CD14-positive monocyte (primary cell): ENCODE measurements around the gene ZNFX1. TPM values are rescaled to one million over a fixed set of nuclear protein-coding genes. Genes with fewer than 3 reads are reported as not detected.

Source experiments
- DNase-seq, 3 donors: peaks; one replicate each; pipeline ENCODE4 v3.0.0-alpha.2; 2011 to 2022
- H2AFZ ChIP-seq: 2 replicates; pipeline ENCODE4 v1.6.0; 2012; ENCODE audit warnings: mild to moderate bottlenecking, low read depth, low read length, inconsistent platforms; ENCODE audit not compliant: insufficient read depth, poor library complexity, severe bottlenecking
- H3K27ac ChIP-seq, 2 donors: 1 replicate in 1 of 2; 2 replicates in 1 of 2; pipeline ENCODE4 v1.5.1; 2012 to 2013; ENCODE audit warnings: low read length in 2 of 2, control low read depth in 1 of 2, inconsistent platforms in 1 of 2, low read depth in 1 of 2, mild to moderate bottlenecking in 1 of 2
- H3K27me3 ChIP-seq, 2 donors: one replicate each; pipeline versions ENCODE4 v1.6.0 to v1.6.1; 2011 to 2013; ENCODE audit warnings: low read length in 2 of 2; ENCODE audit not compliant: control insufficient read depth in 2 of 2, insufficient read depth in 2 of 2
- H3K36me3 ChIP-seq, 2 donors: replicated peaks in 1 of 2; 1 replicate in 1 of 2; 2 replicates in 1 of 2; pipeline versions ENCODE4 v1.5.1 to v1.6.1; 2012 to 2013; ENCODE audit warnings: low read length in 2 of 2, control low read depth in 1 of 2, inconsistent platforms in 1 of 2, mild to moderate bottlenecking in 1 of 2; ENCODE audit not compliant: insufficient read depth in 2 of 2, control insufficient read depth in 1 of 2
- H3K4me1 ChIP-seq, 2 donors: 1 replicate in 1 of 2; 2 replicates in 1 of 2; pipeline versions ENCODE4 v1.5.1 to v1.6.1; 2012 to 2013; ENCODE audit warnings: low read length in 2 of 2, control low read depth in 1 of 2, inconsistent platforms in 1 of 2, mild to moderate bottlenecking in 1 of 2, moderate library complexity in 1 of 2; ENCODE audit not compliant: insufficient read depth in 2 of 2, control insufficient read depth in 1 of 2
- H3K4me2 ChIP-seq: replicated peaks from 2 replicates; pipeline ENCODE3; 2012; ENCODE audit warnings: low read length, moderate library complexity, mild to moderate bottlenecking; ENCODE audit not compliant: poor library complexity, severe bottlenecking; ENCODE audit errors: extremely low read depth
- H3K4me3 ChIP-seq, 3 experiments: fragments of 200-600 bp in 1 of 3; sonication (generic) in 1 of 3; replicated peaks in 1 of 3; 1 replicate in 2 of 3; 2 replicates in 1 of 3; pipeline ENCODE4 v1.5.1; 2011 to 2013; ENCODE audit warnings: low read length in 3 of 3, mild to moderate bottlenecking in 3 of 3, control low read depth in 2 of 3, low read depth in 2 of 3, inconsistent platforms in 1 of 3, moderate library complexity in 1 of 3
- H3K79me2 ChIP-seq: 2 replicates; pipeline ENCODE4 v1.6.0; 2012; ENCODE audit warnings: mild to moderate bottlenecking, control low read depth, inconsistent platforms, low read length, moderate library complexity; ENCODE audit not compliant: insufficient read depth
- H3K9ac ChIP-seq: 2 replicates; pipeline ENCODE4 v1.6.0; 2017; ENCODE audit warnings: low read length, mild to moderate bottlenecking; ENCODE audit not compliant: insufficient read depth, poor library complexity, severe bottlenecking
- H3K9me3 ChIP-seq, 2 donors: replicated peaks in 1 of 2; 1 replicate in 1 of 2; 2 replicates in 1 of 2; pipeline versions ENCODE4 v1.5.1 to v1.6.1; 2012 to 2013; ENCODE audit warnings: low read length in 2 of 2, control low read depth in 1 of 2; ENCODE audit not compliant: control insufficient read depth in 1 of 2, insufficient read depth in 1 of 2
- H4K20me1 ChIP-seq: 2 replicates; pipeline ENCODE4 v1.6.0; 2012; ENCODE audit warnings: mild to moderate bottlenecking, low read length, control low read depth, moderate library complexity; ENCODE audit not compliant: insufficient read depth
- H3K27ac Mint-ChIP-seq, 7 donors: one replicate each; pipeline ENCODE4 v1.8.0; 2020; ENCODE audit warnings: mild to moderate bottlenecking in 7 of 7, mixed read lengths in 7 of 7, moderate library complexity in 6 of 7, inconsistent platforms in 2 of 7
- H3K27me3 Mint-ChIP-seq, 3 donors: one replicate each; pipeline ENCODE4 v1.8.0; 2021 to 2022; ENCODE audit warnings: low read depth in 3 of 3, mild to moderate bottlenecking in 3 of 3, mixed read lengths in 3 of 3, moderate library complexity in 3 of 3, inconsistent platforms in 1 of 3
- H3K36me3 Mint-ChIP-seq, 2 donors: one replicate each; pipeline ENCODE4 v1.8.0; 2020; ENCODE audit warnings: mixed read lengths in 2 of 2, inconsistent platforms in 1 of 2, mild to moderate bottlenecking in 1 of 2
- H3K4me1 Mint-ChIP-seq: one replicate; pipeline ENCODE4 v1.8.0; 2020; ENCODE audit warnings: mild to moderate bottlenecking, mixed read lengths
- H3K4me3 Mint-ChIP-seq, 2 donors: one replicate each; pipeline ENCODE4 v1.8.0; 2020; ENCODE audit warnings: mild to moderate bottlenecking in 2 of 2, mixed read lengths in 2 of 2, moderate library complexity in 1 of 2
- H3K9me3 Mint-ChIP-seq, 7 donors: one replicate each; pipeline ENCODE4 v1.8.0; 2020 to 2022; ENCODE audit warnings: mixed read lengths in 7 of 7, mild to moderate bottlenecking in 6 of 7, moderate library complexity in 6 of 7, inconsistent platforms in 2 of 7
- WGBS: methylation state at CpG from one replicate; pipeline ENCODE4 v1.1.5; 2013; ENCODE audit warnings: missing lambda C conversion rate; ENCODE audit not compliant: insufficient coverage; 5-methylcytosine and 5-hydroxymethylcytosine counted together
- intact Hi-C, 2 donors: fragments of 100-400 bp; cut with micrococcal nuclease; formaldehyde crosslinking; loops; one replicate each; pipeline versions ENCODE4 v1.15.0 to v1.15.1; 2023
- polyA plus RNA-seq, 3 donors: library from polyadenylated mRNA; depleted of rRNA in 1 of 3; unstranded in 2 of 3; stranded (reverse) in 1 of 3; fragments of 300-500 nt in 2 of 3; fragments of >200 nt in 1 of 3; fragmentation: Illumina TruSeq in 2 of 3; gene quantifications; 1 replicate in 2 of 3; 2 replicates in 1 of 3; pipeline ENCODE4 v1.2.3, GENCODE V29; 2012 to 2021
- TF ChIP-seq, protein P1 (sequence below): fragments of 200-600 bp; IDR thresholded peaks from one replicate; pipeline ENCODE4 v1.8.0; 2022; ENCODE audit warnings: antibody characterized with exemption, mild to moderate bottlenecking

Gene ZNFX1
- polyA plus RNA-seq, 3 donors, result 11.4 to 23.2 (median 13.3) TPM

DNA sequence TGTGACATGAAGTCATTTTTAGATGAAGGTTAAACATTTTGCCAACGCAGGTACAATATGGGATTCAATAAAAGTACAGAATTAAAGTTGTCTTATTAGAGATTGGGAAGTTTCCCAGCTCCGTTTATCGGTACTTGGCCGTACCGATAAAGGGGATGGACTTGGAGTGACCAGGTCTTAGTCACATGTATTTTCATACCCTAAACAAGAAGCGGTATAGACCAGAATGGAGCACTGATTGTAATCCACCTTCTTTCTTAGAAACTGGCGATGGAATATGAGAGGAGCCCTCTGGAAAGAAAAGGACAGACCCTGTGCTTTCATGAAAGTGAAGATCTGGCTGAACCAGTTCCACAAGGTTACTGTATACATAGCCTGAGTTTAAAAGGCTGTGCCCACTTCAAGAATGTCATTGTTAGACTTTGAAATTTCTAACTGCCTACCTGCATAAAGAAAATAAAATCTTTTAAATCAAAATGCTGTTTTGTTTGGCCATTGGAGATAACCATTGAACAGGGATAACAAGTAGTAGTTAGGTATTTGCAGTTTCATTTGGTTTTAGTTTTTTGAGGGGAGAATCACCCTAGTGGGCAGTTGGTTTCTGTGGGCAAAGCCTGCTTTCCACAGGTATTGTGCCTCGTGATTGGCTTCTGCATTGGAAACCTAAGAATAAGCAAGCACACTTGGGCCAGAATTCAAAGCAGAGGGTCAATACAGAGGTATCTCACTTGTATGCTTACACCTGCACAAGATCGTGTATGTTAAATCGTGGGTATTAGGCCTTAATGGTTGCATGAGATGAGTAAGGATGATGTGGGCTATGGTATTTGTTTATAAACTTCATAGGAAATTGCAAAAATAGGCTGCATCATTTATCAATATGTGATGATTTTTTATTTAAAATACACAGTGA is 11.2 kb upstream of the ZNFX1 start:
- WGBS, result 90% methylated on average over 2 of the region's 10 CpGs
- Histone ChIP-seq H3K4me2 (no peak overlapping the region), H2AFZ (no peak overlapping the region), H3K79me2 (peaks cover 55% of the 10 kb centered on the region), H3K27me3 (no peaks in the 10 kb centered on the region), H3K9ac (no peak overlapping the region), H3K4me3 (no peak overlapping the region), H4K20me1 (peaks cover 83% of the 10 kb centered on the region), H3K4me1 (no peaks in the 10 kb centered on the region), H3K36me3 (peaks cover 72 to 91% of the 10 kb centered on the region in 2 donors), H3K27ac (no peak overlapping the region), H3K9me3 (peaks cover 25 to 41% of the 10 kb centered on the region in 2 donors)
- Mint-ChIP-seq H3K27me3 (no peaks in the 10 kb centered on the region), H3K4me3 (no peak overlapping the region), H3K9me3 (peaks cover 38 to 47% (median 42%) of the 10 kb centered on the region in 7 donors), H3K27ac (no peak overlapping the region), H3K4me1 (peaks cover 2% of the 10 kb centered on the region), H3K36me3 (peaks cover 69 to 92% of the 10 kb centered on the region in 2 donors)
- DNase-seq, result no peak
- TF ChIP-seq, protein P1, sequence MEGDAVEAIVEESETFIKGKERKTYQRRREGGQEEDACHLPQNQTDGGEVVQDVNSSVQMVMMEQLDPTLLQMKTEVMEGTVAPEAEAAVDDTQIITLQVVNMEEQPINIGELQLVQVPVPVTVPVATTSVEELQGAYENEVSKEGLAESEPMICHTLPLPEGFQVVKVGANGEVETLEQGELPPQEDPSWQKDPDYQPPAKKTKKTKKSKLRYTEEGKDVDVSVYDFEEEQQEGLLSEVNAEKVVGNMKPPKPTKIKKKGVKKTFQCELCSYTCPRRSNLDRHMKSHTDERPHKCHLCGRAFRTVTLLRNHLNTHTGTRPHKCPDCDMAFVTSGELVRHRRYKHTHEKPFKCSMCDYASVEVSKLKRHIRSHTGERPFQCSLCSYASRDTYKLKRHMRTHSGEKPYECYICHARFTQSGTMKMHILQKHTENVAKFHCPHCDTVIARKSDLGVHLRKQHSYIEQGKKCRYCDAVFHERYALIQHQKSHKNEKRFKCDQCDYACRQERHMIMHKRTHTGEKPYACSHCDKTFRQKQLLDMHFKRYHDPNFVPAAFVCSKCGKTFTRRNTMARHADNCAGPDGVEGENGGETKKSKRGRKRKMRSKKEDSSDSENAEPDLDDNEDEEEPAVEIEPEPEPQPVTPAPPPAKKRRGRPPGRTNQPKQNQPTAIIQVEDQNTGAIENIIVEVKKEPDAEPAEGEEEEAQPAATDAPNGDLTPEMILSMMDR, result no peak
- intact Hi-C loops, result no loop called here

DNA sequence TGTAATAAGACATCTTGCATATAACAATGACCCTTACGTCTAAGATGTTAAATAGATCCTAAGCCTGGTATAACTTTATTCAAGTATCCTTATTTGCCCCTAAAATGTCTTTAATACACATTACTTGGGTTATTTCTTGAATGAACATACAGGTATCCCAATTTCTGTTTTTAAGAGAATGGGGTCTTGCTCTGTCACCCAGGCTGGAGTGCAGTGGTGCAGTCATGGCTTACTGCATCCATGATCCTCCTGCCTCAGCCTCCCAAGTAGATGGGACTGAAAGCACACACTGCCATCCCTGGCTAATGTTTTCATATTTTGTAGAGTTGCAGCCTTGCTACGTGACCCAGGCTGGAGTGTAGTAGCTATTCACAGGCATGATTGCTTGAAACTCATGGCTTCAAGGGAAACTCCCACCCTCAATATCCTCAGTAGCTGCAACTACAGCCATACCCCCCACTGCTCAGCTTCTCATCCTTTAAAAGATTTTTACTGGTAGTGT is 10.4 kb upstream of the ZNFX1 start:
- no peak for DNase-seq
- peaks cover 75 to 96% of the 10 kb centered on the region in 2 donors for H3K36me3 Mint-ChIP-seq
- H3K27me3 ChIP-seq, result no peaks in the 10 kb centered on the region
- H3K27ac ChIP-seq, result no peak overlapping the region
- peaks cover 90% of the 10 kb centered on the region for H4K20me1 ChIP-seq
- H3K9me3 Mint-ChIP-seq, result peaks cover 41 to 51% (median 47%) of the 10 kb centered on the region in 7 donors
- TF ChIP-seq, protein P1, result no peak
- H3K4me3 Mint-ChIP-seq, result no peak overlapping the region
- peaks cover 80 to 99% of the 10 kb centered on the region in 2 donors for H3K36me3 ChIP-seq
- peaks cover 29 to 49% of the 10 kb centered on the region in 2 donors for H3K9me3 ChIP-seq
- no peak overlapping the region for H3K4me2 ChIP-seq
- H3K4me3 ChIP-seq, result no peak overlapping the region
- peaks cover 62% of the 10 kb centered on the region for H3K79me2 ChIP-seq
- intact Hi-C loops, result no loop called here
- peaks cover 6% of the 10 kb centered on the region for H3K4me1 Mint-ChIP-seq
- H3K9ac ChIP-seq, result no peak overlapping the region
- H3K27me3 Mint-ChIP-seq, result no peaks in the 10 kb centered on the region
- H2AFZ ChIP-seq, result no peak overlapping the region
- peak overlapping the region in 1 of 7 donors; percentile 55 for H3K27ac Mint-ChIP-seq
- H3K4me1 ChIP-seq, result peaks cover 0 to 5% of the 10 kb centered on the region in 2 donors
- WGBS, result 100% methylated on average over 1 of the region's 2 CpGs
